ENCODE results near the gene PIH1D1.
A peak's percentile ranks its signal among the peaks of the same experiment; 100 is the strongest.
"Not testable (repeated sequence)": the region's sequence is repeated elsewhere in the genome, so short reads cannot be mapped to it uniquely, and the experiment has no call there.

The PIH1D1 gene

GRCh38 chr19:49479975-49480628, 28.5 kb upstream of the PIH1D1 start:
- no peak for DNase-seq

DNA sequence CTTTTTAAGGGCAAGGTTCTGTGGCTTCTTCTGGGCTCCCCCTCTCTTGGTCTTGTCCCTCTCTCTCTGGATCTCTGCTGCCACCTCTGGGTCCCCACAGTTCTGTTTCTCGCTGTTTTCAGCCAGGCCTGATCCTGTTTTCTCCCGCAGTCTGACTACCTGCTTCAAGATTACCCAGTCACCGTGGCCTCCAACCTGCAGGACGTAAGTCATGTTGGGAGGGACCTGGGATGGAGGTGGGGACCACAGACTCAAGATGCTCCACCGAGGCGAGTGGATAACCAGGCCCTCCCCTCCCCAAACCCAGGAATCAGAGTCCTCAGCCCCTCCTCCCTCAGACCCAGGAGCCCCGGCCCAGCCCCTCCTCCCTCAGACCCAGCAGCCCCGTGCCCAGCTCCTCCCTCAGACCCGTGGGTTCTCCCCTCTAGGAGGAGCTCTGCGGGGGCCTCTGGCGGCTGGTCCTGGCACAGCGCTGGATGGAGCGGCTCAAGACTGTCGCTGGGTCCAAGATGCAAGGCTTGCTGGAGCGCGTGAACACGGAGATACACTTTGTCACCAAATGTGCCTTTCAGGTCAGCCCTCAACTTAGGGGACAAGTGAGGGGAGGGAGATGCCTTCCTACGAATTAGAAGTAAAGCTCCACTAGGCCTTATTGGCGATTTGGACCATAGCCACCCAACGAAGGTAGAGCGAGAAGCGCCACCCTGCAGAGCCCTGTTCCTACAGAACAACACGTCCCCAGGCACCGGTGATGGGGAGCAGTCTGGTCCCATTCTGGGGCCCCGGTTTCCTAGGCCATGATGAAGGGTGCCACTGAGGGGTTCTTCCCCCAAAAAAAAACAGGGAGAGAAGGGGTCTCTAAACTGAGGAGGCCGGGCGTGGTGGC, 24.6 kb upstream of the PIH1D1 start:
- peak; percentile 63 for DNase-seq

DNA sequence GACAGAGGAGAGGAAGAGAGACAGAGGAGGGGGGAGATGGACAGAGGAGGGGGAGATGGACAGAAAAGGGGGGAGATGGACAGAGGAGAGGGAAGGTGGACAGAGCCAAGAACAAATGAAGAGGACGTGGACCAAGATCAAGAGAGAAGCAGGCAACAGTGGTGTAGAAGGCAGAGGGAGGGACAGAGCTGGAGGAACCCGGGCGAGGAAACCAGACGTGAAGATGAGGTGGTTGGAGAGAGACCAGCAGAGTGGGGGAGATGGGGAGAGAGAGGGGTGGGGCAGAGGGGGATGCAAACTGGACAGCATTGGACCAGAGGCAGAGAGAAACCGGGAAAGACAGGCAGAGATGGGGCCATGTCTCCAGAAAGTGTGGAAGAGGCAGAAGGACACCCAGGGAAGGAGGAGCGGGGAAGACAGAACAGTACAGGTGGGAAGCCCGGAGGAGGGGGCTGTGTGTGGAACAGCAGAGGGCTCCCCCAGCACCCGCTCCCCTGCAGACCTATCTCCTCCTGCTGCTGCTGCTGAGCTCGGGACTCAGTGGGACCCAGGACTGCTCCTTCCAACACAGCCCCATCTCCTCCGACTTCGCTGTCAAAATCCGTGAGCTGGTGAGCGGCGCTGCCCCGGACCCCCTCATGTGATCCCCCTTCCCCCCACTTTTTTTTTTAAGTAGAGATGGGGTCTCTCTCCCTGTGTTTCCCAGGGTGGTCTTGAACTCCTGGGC, 23.7 kb upstream of the PIH1D1 start:
- DNase-seq = no peak

DNA sequence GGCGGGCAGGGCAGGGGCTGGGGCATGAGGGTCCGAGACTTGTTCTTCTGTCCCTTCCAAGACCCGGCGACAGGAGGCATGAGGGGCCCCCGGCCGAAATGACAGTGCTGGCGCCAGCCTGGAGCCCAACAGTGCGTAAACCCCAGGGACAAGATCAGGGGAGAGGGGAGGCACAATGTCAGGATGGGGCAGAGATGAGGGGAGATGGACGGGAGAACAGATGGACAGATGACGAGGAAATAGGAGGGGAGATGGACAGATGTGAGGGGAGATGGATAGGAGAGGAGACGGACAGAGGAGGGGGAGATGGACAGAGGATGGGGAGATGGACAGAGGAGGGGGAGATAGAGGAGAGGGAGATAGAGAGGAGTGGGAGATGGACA, 22.9 kb upstream of the PIH1D1 start:
- DNase-seq = no peak

DNA sequence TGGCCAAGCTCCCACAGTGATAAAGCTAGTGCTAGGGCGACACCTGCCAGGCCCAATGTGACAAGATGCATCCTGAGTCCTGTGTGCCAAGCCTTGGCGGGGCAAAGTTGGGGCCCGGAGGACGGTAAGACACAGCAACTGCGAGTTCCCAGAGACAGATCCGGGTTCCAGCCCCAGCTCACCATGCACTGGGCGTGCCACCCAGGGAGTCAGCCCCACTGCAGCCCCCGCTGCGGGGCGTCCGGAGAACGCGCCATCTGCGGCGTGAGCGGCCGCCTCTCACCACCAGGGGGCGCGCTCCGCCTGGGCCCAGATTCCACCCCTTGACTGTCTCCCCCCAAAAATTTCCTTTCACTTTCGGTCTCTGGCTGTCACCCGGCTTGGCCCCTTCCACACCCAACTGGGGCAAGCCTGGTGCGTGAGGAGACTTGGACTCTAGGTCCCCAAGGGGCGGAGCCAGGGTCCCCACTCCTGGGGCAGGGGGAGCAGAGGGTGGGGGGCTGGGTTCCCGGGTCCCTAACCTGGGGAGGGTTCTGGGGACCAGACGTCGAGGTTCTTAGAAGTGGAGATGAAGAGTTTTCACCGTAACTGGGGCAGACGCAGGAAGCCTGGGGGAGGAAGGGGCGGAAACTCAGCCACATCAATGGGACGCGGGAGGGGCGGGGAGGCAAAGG, 22.4 kb upstream of the PIH1D1 start, which contains the start of gene FLT3LG:
TSS of gene FLT3LG (plus strand) at position 348 of the 674 bp plus-strand sequence. CDS start 425 bp downstream, outside the sequence.
- peak; percentile 88 for DNase-seq

GRCh38 chr19:49473501-49473867, 21.9 kb upstream of the PIH1D1 start:
- DNase-seq = not testable (repeated sequence)

DNA sequence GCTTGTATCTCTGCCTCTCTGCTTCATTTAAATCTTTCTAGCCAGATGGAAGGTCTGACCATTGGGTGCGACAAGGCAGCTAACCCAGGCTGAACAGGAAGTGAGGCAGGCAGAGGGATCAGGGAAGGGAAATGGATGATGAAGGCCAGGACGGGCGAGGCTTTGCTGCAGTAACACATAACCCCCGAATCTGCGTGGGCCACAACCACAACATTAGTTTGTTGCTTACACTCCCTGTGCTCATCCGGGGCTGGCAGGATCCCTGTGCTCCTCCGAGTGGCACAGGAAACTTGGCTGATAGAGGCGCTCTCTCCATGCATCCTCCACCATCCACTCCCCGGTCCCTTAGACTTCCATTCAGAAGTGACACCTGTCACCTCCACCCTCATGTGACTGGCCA, 21.3 kb upstream of the PIH1D1 start:
- no peak for DNase-seq

GRCh38 chr19:49470615-49470978, 19.0 kb upstream of the PIH1D1 start:
- DNase-seq = no peak

DNA sequence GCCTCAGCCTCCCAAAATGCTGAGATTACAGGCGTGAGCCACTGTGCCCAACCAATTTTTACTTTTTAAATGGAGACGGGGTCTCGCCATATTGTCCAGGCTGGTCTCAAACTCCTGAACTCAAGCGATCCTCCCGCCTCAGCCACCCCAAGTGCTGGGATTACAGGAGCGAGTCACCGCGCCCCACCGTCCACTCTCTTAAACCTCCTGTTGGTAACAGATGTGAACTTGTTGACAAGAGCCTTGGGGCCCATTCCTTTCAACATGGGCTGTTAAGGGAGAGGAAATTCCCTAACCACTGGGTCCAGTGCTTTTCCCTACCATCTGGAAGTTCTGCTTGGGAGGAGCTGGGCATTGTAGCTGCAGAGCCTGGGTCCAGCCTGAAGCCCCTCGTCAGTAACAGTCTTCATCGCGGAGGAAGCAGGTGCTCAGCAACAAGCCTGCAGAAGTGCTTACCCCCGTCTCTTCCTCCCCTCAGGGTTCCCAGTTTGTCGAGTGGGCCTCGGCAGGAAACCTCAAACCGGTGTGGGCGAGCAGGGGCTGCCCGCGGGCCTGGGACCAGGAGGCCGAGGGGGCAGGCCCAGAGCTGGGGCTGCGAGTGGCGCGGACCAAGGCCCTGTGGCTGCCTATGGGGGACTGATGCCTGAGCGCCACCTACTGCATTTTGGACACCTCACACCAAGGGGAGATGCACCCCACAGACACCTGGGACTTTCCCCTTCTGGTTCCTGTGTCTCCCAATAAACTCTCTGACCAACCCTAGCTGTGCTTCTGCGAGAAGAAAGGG, 18.4 kb upstream of the PIH1D1 start:
- peak; percentile 73 for DNase-seq

GRCh38 chr19:49468746-49469447, 17.3 kb upstream of the PIH1D1 start:
- peak; percentile 60 for DNase-seq

DNA sequence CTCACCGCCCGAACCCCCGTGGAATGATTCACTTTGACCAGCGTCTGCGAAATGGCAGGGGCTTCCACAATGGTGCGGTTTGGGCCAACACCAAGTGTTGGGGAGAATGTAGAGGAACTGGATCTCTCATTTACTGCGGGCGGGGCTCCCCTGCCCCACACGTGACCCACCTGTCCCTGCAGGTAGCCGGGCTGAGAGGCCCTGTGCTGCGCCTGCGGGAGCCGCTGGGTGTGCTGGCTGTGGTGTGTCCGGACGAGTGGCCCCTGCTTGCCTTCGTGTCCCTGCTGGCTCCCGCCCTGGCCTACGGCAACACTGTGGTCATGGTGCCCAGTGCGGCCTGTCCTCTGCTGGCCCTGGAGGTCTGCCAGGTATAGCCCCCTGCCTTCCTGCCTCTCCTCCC, 16.6 kb upstream of the PIH1D1 start:
- no peak for DNase-seq

- no peak for DNase-seq
These were observed 13.8 kb upstream of the PIH1D1 start for GRCh38 chr19:49465371-49465770.

DNA sequence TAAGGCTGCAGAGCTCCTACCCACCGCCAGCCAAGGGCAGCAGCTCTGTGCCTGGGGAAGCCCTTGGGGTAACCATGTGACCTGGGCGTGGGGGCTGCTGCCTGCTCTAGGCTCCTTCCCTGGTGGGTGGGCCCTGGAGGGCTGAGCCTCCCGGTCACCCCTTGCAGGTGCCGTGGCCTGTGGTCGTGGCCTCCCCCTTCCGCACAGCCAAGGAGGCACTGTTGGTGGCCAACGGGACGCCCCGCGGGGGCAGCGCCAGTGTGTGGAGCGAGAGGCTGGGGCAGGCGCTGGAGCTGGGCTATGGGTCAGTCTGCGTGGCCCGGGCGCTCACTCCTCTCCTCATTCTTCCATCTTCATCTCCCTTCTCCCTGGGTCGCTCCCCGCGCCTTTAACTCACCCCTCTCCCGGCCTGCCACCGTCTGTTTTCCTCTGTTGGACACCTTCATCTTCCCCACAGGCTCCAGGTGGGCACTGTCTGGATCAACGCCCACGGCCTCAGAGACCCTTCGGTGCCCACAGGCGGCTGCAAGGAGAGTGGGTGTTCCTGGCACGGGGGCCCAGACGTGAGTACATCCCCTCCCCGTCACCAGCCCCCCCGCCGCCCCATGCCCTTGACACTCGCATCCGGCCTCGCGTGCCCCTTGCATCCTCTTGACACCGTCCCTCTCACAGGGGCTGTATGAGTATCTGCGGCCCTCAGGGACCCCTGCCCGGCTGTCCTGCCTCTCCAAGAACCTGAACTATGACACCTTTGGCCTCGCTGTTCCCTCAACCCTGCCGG, 12.5 kb upstream of the PIH1D1 start:
- no peak for DNase-seq

- no peak for DNase-seq
These were observed 10.9 kb upstream of the PIH1D1 start for GRCh38 chr19:49462492-49462891.

GRCh38 chr19:49461656-49462055, 10.0 kb upstream of the PIH1D1 start:
- DNase-seq = no peak

GRCh38 chr19:49461130-49461529, 9.5 kb upstream of the PIH1D1 start:
- not testable (repeated sequence) for DNase-seq

DNA sequence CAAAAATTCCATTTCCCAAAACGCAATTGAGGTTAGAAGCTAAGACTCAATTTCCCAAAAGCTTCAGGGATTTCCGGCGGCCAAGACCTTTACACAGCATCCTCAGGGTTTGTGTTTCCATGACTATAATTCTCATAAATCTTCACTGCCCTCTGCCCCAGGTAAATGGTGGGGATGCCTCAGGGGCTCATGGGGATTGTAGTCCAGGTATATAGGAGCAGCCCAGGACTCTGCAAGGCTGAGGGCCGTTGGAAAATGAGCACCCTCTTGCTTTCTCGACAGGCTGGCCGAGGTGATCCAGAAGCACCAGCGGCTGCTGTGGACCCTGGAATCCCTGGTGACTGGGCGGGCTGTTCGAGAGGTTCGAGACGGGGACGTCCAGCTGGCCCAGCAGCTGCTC, 7.8 kb upstream of the PIH1D1 start:
- no peak for DNase-seq

DNA sequence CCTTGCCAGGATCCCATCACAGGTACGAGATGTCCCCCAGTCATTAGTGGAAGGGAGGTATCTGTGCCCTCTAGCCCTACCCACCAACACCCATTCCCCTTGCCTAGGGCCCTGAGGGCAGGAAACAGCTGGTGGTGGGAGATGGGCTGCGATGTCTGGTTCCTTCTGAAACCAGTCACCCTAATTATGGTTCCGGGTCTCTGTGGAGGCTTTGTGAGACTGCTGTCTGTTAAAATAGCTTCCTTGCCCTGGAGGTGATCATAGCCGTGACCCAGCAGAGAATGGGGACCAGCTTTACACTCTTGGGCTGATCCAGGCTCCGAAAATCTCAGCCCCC, 6.9 kb upstream of the PIH1D1 start:
- DNase-seq = no peak

DNA sequence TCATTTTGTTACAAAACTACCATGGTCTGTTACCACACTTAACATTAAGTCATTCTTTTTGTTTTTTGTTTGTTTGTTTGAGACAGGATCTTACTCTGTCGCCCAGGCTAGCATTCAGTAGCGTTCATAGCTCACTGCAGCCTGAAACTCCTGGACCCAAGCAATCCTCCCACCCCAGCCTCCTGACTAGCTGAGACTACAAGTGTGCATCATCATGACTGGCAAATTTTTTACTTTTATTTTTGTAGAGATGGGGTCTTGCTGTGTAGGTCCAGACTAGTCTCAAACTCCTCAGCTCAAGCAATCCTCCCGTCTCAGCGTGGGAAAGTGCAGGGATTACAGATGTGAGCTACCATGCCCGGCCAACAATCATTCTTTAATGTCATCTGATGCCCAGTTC, 4.7 kb upstream of the PIH1D1 start:
- DNase-seq = no peak

DNA sequence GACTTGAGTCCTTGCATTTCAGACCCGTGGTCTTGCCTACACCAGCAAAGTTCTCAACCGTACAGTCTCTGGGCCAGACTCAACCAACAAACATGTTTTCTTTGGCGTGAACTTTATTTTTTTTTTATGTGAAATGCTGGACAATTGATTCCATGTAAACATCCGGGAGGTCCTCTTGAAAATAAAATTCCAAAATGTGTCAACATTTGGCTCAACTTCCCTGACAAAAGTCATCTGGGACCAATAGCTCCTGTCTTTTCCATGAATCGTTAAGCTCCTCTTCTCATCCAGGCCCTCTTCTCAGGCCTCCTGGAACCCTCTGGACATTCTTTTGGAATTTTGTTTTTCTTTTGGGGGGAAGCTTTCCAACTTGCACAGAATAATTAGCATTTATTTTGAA, 4.2 kb upstream of the PIH1D1 start:
- DNase-seq = no peak

- DNase-seq = no peak
These were observed 2.2 kb upstream of the PIH1D1 start for GRCh38 chr19:49453757-49454240.

Measured in activated CD8-positive, alpha-beta memory T cell treated with anti-CD3 and anti-CD28 coated beads, Interleukin-2, amount 50 U/mL, for 4 hours (primary cell).